Measurements from ENCODE around the gene AGPAT3.
"Not testable (repeated sequence)": the region's sequence is repeated elsewhere in the genome, so short reads cannot be mapped to it uniquely, and the experiment has no call there.

Gene AGPAT3

DNA sequence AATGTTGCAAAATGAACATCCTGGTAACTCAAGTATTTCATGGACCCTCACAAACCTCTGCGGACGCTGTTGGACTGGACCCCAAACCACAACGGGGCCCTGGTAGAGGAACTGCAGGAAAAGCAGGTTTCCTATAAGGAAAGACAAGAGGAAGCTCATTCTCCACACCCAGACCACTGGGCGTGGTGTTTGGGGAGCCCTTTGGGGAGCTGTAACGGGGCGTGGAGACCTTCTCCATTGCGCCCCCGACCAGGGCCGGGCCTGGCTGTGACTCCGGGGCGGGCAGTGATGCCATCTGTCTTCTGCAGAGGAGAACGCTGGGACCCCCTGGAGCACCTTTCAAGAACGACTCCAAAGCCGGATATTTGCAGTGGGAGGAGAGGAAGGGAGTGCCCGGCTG, 30.0 kb upstream of the AGPAT3 start:
- DNase-seq: no peak

DNA sequence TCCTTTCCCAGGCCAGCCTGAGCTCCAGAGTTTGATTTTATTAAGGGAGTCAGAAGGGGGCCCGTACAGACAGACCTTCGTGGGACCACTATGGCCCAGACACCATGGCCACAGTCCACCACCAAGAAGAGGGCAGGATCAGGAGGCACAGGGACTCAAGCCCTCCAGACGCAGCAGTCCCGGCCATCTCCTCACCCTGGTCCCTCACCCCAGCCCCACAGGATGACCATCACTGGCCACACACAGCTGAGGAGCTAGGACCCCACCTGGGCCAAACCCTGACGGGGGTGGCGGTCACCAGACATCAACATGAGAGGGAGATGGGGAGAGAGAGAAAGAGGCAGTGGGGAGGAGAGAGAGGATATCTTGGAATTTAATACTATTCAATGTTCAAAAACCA, 29.2 kb upstream of the AGPAT3 start:
- no peak for DNase-seq

DNA sequence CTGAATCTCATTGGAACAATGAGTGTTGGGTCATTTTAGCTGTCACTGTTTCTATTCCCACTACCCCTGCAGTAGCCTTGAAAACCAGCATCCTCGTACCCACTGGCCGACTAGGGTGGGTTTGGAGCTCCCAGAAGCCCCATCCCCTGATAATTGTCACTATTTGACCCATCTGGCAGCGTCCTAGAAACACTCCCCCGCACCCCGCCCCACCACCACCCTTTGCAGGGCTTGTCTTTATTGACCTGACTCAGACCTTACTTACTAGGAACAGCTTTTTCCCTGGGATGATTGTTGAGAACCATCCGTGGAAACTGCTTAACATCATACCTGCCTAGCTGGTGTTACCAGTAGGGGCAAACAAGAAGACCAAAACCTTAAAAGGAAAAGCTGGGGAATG, 28.4 kb upstream of the AGPAT3 start:
- DNase-seq: no peak

DNA sequence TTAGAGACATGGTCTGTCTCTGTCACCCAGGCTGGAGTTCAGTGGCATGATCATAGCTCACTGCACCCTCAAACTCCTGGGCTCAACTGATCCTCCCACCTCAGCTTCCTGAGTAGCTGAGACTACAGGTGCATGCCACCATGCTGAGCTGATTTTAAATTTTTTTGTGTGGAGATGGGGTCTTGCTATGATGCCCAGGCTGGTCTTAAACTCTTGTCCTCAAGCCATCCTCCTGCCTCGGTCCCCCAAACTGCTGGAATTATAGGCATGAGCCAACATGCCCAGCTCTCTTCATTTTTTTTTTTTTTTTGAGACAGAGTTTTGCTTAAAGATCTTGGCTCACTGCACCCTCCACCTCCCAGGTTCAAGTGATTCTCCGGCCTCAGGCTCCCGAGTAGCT, 24.8 kb upstream of the AGPAT3 start:
- no peak for DNase-seq

DNA sequence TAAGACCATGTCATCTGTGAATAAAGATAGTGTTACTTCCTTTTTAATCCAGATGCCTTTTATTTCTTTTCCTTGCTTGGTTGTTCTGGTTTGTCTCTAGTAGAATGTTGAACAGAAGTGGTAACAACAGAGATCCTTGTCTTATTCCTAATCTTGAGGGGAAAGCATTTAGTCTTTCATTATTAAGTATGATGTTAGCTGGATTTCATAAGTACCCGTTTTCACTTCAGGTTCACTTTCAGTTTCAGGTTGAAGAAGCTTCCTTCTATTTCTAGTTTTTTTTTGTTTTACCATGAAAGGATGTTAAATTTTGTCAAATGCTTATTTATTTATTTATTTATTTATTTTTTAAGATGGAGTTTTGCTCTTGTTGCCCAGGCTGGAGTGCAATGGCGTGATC, 22.3 kb upstream of the AGPAT3 start:
- no peak for DNase-seq

DNA sequence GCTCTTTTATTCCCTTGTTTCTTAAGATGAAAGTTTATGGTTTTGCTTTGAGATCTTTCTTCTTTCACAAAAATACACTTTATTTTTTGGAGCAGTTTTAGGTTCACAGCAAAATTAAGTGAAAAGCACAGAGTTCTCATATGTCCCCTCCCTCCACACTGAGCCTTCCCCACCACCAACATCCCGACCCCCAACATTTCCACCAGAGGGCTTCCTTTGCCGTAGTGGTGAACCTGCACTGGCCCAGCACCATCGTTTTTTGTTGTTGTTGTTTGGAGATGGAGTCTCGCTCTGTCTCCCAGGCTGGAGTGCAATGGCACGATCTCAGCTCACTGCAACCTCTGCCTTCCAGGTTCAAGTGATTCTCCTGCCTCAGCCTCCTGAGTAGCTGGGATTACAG, 20.1 kb upstream of the AGPAT3 start:
- DNase-seq: not testable (repeated sequence)

DNA sequence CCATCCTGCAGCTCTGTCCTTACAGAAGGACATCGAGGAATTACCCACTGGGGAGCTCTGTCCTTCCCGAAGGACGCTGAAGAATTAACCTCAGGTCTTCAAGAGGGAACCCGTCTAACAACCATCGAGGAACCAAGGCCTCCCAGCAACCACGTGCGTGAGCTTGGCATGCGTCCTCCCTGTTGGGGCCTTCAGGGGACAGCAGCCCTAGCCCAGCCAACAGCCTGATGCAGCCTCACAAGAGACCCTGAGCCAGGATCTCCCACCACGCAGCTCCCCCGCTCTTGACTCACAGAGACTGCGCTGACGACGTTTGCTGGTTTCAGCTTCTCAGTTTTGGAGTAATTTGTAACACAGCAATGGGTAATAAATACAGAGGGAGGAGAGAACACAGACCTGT, 19.6 kb upstream of the AGPAT3 start:
- DNase-seq: no peak

DNA sequence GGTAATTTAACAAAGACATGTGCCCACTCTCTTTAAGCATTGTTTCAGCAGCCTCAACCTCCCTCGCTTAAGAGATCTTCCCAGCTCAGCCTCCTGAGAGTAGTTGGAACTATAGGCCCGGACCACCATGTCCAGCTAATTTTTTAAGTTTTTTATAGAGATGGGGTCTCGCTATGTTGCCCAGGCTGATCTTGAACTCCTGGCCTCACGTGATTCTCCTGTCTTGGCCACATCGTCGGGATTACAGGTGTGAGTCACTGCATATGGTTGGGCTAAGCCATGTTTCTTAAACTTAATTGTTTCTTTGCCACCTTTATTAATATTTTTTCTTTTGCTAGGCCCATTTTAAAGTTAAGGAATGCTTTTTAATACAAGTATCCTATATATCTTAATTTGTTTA, 18.6 kb upstream of the AGPAT3 start:
- no peak for DNase-seq

DNA sequence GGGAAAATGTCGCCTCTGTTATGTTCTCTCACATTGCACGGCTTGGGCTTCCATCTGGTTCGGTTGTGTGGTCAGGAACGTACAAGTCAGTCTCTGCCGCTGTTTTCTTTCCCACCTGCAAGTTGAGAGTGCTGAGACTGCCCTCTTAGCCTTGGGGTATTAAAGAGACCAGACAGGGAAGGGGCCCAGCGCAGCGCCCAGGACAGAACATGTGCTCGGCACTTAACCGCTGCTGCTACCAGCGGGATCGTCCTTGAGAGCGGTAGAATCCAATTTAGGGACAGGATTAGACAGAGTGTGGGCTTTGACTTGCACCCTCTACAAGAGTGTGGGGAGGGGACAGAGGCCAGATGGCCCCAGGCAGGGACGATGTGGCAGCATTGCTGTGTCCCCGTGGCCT, 17.7 kb upstream of the AGPAT3 start:
- DNase-seq: no peak

DNA sequence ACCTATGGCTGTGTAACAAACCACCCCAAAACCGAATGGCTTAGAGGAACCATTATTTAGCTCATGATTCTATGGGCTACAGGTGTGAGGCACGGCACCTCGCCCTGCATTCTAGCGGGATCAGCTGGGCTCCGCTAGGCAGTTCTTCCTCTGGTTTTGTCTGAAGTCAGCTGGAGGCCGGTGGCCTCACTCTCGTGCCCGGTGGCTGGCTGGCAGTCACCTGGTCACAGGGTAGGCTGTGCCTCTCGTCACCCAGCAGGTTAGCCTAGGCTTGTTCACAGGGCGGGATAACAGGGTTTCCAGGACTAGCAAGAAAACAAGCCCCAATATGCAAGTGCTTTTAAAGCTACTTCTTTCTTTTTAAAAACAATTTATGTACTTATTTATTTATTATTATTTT, 16.3 kb upstream of the AGPAT3 start:
- DNase-seq: no peak

DNA sequence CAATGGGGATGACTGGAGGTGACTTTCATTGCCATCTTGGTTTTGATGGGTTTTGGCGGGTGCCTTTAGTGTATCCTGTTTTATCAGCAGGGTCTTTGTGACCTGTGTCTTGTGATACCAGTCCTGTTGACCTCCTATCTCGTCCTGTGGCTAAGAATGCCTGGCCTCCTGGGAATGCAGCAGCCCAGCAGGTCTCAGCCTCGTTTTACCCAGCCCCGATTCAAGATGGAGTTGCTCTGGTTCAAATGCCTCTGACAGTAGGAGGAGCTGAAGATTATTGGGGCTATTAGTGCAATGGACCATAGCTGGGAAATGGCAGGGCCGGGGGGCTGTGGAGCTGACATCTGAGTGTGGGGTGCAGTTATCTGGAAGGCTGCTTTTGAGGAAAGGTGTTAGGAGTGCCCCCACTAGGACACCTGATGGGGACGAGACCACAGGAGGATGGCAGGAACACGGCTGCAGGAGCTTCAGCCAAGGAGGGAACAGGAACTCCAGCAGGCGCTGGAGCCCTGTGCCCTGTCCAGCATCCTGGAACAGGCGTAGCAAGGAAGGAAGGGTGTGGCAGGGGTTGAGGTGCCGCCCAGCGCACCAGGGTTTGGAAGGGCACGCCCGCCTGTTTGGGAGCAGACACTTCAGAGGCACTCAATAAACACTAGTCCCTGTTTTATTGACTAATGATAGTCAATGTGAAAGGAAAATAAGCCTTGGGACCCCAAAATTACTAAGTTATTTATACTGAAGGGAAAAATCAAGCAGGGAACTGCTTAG, 15.3 kb upstream of the AGPAT3 start:
- DNase-seq: no peak

DNA sequence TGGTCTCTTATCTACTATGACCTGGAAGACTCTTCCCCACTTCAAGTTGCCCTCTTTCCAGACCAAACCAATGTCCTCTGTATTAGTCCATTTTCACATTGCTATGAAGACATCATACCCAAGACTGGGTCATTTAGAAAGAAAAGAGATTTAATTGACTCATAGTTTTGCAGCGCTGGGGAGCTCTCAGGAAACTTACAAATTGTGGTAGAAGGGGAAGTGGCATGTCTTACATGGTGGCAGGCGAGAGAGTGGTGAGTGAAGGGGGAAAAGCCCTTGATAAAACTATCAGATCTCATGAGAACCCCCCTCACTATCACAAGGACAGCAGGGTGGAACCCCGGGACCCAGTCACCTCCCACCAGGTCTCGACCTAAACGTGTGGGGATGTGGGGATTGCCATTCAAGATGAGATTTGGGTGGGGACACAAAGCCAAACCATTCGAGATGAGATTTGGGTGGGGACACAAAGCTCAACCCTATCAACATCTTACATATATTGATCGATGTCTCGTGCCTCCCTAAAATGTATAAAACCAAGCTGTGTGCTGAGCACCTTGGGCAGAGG, 14.2 kb upstream of the AGPAT3 start:
- no peak for DNase-seq

DNA sequence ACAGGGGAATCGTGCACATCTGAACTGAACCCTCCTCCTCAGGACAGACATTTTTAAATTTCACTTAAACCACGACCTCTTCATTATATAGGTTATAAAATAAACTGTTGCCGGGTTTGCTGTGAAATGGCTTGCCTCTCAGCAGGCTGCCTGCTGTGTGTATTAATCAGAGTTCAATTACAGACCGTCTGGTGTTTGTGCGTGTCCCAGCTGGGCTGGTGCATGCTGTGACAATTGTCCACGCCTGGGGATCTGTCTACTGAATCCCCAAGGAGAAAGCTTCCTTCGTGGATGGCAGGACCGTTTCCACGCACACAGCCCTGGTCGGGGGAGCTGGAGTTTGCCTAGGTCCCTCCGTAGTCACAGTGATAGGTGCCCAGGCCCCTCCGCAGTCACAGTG, 13.4 kb upstream of the AGPAT3 start:
- DNase-seq: peak in 1 of 2 experiments; percentile 60

DNA sequence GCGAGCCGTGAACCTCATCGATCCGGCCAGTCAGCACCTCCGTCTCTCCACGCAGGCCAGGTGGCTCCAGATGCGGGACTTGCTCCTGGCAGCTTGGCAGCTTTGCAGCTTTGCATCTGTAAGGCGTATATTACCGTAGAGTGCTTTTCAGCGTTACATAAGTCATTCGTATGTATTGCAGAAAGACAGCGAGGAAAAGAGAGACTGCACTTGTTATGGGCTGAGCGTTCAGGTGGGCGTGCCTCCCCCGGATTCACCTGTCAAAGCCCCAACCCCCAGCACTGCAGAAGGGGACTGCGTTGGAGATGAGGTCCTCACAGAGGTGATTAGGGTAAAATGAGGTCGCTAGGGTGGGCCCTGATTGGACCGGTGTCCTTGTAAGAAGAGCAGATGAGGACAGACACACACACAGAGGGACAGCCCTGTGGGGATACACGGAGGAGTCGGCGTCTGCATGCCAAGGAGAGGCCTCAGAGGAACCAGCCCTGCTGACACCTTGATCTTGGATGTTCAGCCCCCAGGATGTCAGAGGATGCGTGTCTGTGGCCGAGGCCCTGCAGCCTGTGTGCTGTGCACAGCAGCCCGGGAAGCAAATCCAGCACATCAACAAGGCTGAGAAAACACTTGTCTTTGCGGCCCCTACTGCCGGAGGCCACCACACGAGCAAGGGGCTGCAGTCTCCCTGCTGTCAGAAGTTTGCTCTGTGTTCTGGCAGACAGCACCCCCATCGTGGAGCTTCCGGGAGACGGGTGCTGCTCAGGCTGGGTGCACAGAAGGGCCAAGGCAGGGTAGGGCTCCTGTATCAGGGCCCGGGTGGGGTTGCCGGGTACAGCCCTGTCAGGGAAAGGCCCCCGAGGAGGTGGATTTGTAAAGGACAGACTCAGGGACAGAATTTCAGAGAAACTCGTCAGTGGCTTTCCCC, 10.9 kb upstream of the AGPAT3 start:
- DNase-seq: no peak

DNA sequence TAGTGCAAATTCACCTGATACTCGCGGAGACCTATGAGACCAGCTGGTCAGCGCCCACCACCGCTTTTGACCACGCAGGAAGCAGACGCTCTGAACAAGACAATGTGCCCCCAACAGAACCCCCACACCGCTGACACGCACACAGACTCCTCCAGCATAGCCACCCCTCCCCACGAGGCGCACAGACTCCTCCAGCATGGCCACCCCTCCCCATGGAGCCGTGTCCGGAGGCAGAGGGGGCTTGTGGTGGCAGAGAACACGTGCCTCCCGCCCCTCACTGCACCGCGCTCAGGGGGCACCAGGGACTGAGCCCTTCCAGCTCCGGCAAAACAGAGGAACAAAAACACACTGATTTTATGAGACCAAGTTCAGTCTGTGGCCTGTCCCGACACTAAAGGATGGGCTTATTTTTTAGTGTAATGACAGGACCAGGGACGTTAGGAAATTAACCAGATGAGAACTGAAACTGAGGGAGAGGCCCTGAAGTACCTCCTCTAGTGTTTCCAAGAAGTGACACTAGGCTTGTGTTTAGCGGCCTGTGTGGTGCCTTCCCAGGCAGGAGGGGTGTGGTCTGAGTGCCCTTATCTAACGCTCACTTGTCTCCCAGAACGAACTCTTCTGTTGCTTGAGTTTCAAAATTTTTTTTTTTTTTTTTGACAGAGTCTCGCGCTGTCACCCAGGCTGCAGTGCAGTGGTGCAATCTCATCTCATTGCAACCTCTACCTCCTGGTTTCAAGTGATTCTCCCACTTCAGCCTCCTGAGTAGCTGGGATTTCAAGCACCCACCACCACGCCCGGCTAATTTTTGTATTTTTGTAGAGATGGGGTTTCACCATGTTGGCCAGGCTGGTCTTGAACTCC, 10.0 kb upstream of the AGPAT3 start:
- no peak for DNase-seq

DNA sequence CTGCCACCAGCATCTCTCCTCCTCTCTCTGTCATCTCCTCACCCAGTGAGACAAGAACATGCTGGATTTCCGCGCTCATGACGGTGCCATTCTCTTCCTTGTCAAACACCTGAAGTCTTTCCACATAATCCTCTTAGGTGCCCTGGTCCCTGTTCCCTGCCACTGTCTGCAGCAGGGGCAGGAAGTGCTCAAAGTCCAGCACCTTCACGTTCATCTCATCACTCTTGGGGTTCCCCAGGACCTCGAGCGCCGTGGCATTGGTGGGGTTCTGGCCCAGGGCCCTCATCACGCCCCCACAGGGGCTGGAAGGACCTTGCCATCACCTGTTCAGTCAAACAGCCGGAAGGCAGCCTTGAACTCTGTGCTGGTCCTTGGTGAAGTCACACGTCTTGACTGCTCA, 9.1 kb upstream of the AGPAT3 start:
- no peak for DNase-seq

DNA sequence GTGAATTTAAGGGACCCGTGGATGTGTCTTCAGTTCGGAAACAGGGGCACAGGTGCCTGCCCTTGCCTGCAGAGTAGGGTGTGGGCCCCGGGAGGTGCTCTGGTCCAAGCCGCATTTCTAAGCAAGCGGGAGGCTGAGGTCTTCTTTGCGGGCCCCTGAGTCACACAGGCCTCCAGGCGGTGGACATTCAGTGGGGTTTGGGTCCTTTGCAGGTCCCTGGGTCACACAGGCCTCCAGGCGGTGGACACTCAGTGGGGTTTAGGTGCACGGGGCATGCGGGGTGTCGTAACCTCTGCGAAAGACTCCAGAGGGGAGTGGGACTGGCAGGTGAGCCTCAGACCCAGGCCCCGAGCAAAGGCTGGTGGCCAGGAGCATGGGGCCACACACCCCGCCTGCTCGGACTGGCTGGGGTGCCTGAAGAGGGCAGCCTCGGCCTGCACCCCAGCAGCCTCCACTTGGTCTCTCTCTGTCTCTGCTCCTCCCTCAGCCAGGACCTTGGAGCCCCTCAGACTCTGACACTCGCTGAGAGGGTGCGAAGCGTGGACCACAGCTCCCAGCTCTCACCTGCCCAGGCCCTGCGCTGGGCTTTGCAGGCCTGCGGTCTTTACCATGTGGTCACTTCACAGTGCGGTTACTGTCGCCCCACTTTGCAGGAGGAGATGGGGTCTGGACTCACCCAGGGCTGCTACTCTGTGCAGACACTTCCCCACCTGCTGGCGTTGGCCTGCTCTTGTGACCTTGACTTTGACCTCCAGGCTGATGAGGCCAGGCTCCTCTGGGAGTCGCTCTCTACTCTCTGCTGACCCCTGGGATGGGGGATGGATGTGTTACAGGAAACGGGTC, 6.0 kb upstream of the AGPAT3 start:
- no peak for DNase-seq

DNA sequence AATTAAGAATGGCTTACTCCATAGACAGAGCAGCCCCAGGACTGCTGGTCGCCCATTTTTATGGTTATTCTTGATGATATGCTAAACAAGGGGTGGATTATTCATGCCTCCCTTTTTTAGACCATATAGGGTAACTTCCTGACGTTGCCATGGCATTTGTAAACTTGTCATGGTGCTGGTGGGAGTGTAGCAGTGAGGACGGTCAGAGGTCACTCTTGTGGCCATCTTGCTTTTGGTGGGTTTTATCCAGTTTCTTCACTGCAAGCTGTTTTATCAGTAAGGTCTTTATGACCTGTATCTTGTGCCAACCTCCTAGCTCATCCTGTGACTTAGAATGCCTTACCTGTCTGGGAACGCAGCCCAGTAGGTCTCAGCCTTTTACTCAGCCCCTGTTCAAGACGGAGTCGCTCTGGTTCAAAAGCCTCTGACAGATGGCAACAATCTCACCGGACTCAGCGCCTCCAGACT, 5.2 kb upstream of the AGPAT3 start:
- DNase-seq: no peak

DNA sequence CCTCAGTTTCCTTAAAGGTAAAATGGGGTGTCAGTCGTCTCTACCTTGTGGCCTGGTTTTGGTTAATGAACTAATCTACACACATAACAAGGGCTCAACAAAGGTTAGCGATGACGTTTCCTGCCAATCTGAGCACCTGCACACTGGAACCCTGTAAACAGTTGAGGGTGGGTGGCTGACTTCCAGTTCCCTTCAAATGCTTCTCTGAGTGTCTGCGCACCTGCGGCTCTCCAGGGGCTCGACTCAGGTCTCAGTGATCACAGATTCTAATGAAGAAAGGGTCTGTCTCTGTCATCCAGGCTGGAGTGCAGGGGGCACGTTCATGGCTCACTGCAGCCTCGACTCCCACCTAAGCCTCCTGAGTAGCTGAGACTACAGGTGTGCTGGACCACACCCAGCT, 3.3 kb upstream of the AGPAT3 start:
- DNase-seq: peak in 1 of 2 experiments; percentile 49

DNA sequence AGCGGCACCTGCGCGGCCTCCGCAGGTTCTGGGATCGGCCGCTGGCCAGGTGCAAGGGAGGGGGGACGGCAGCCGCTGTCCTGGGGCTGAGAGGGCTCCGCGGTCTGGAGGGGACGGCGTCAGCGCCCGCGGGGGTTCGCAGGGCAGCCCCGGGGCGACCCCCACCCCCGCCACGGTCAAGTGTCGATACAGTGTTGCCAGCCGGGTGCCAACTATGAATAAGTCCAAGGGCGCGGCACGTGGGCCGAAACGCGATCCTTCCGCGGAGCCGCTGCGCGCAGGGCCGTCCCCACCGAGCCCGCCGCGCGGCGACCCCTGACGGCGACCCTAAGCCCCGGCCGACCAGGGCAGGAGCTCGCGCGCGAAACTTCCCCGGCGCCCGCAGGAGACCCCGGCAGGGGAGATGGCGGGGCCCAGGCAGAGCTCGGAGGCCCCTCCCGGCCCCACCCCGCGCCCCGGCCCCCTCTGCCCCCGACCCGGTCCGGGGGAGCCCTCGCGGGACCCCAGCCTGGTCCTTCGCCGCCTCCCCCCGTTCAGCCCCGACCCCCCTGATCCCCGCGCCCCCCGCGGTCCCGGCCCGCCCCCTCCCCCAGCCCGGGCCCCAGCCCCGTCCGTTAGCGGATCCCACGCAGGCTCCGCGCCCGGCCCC, 586 bp upstream of the AGPAT3 start:
- DNase-seq: peak; percentile 44 to 74

DNA sequence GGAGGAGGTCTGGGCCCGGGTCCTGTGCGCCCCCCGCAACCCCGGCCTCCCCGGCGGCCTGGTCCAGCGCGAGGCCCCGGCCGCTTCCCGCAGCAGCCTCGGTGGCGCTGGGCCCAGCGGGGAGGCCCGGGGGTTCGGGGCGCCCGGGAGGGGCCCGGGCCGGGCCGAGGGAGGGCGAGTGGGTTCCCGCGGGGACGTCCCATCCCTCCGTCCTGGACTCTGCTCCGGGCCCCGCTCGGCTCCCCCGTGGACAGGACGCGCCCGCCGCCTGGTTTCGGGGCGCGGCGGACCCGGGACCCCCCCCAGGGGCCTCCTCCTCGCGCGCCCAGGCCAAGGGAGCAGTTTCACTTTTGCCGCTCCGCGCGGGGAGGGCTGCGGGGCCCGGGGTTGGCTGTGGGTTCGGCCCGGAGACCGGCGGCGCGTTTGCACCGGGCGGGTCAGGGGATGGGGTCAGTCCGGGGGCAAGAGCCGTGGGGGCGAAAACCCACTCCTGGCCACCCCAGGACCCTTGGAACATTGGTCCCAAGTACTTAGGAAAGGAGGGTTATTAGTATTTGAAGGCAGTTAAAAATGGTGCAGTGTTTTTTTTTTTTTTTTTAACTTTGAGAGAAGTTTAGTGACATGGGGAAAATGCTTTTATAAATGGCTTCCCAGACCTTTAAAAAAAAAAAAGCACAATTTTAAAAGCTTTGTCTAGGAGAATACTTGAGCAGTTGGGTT, 677 bp downstream of the AGPAT3 start:
- no peak for DNase-seq
